PFSK-1 (cell line): Measurements from ENCODE around the gene ABHD15.
A peak's percentile ranks its signal among the peaks of the same experiment; 100 is the strongest.

Experiments
- FOXP2 ChIP-seq: optimal IDR thresholded peaks from 2 replicates; pipeline ENCODE3; 2011; ENCODE audit warnings: borderline replicate concordance, control low read depth, inconsistent platforms; ENCODE audit not compliant: insufficient read depth; ENCODE audit errors: extremely low read length, extremely low read depth
- POLR2AphosphoS5 ChIP-seq: IDR thresholded peaks from 2 replicates; pipeline ENCODE4 v1.6.1; 2012; ENCODE audit warnings: low read depth, mild to moderate bottlenecking, control low read depth, low read length, moderate library complexity
- REST ChIP-seq, 2 experiments: IDR thresholded peaks; 2 replicates each; pipeline versions ENCODE4 v1.6.1 to v1.8.0; 2011 to 2012; ENCODE audit warnings: low read depth in 2 of 2, low read length in 2 of 2, control low read depth in 1 of 2, inconsistent platforms in 1 of 2, mild to moderate bottlenecking in 1 of 2, moderate library complexity in 1 of 2; ENCODE audit not compliant: insufficient read depth in 1 of 2
- SIN3A ChIP-seq: IDR thresholded peaks from 2 replicates; pipeline ENCODE4 v1.6.1; 2012; ENCODE audit warnings: mild to moderate bottlenecking, low read length, moderate library complexity, borderline replicate concordance; ENCODE audit not compliant: insufficient read depth
- TAF1 ChIP-seq: IDR thresholded peaks from 2 replicates; pipeline ENCODE4 v1.6.1; 2012; ENCODE audit warnings: low read length, control low read depth, borderline replicate concordance; ENCODE audit not compliant: insufficient read depth

The ABHD15 gene

GRCh38 chr17:29572691-29573557 is 6.1 kb upstream of the ABHD15 start:
- TF ChIP-seq TAF1 (no peak), FOXP2 (peak; percentile 69), REST (IDR thresholded peaks at IDR 0.05; ENCODE audit: insufficient read depth in 1 of 2, low read depth in 2 of 2, low read length in 2 of 2) (no peak), POLR2AphosphoS5 (no peak), SIN3A (no peak)

GRCh38 chr17:29571883-29572681 is 5.2 kb upstream of the ABHD15 start:
- no peak for TF ChIP-seq SIN3A
- no peak for TF ChIP-seq TAF1
- no peak for TF ChIP-seq POLR2AphosphoS5
- no peak for TF ChIP-seq FOXP2
- no peak for TF ChIP-seq REST (IDR thresholded peaks at IDR 0.05; ENCODE audit: insufficient read depth in 1 of 2, low read depth in 2 of 2, low read length in 2 of 2)

- no peak for TF ChIP-seq TAF1
- no peak for TF ChIP-seq REST (IDR thresholded peaks at IDR 0.05; ENCODE audit: insufficient read depth in 1 of 2, low read depth in 2 of 2, low read length in 2 of 2)
- no peak for TF ChIP-seq SIN3A
- no peak for TF ChIP-seq POLR2AphosphoS5
- TF ChIP-seq FOXP2, result no peak
Observed at GRCh38 chr17:29571486-29571882, 4.6 kb upstream of the ABHD15 start.

GRCh38 chr17:29570521-29570920 is 3.7 kb upstream of the ABHD15 start:
- TF ChIP-seq SIN3A (no peak), REST (IDR thresholded peaks at IDR 0.05; ENCODE audit: insufficient read depth in 1 of 2, low read depth in 2 of 2, low read length in 2 of 2) (no peak), POLR2AphosphoS5 (no peak), FOXP2 (no peak), TAF1 (no peak)
